HT1080 (cell line): ENCODE measurements around the gene KCNIP4. TPM values are rescaled to one million over a fixed set of nuclear protein-coding genes. Genes with fewer than 3 reads are reported as not detected.

Experiments used
- DNase-seq: peaks from one replicate; pipeline ENCODE4 v3.0.0-alpha.2; 2015; ENCODE audit warnings: low read depth
- total RNA-seq: library from RNA; depleted of rRNA; stranded (reverse); fragments of >200 nt; shearing (Covaris generic); gene quantifications from 2 replicates; pipeline ENCODE4 v1.2.3, GENCODE V29; 2014

Gene KCNIP4
- total RNA-seq, 1 experiment from 2014 or later = not detected

DNA sequence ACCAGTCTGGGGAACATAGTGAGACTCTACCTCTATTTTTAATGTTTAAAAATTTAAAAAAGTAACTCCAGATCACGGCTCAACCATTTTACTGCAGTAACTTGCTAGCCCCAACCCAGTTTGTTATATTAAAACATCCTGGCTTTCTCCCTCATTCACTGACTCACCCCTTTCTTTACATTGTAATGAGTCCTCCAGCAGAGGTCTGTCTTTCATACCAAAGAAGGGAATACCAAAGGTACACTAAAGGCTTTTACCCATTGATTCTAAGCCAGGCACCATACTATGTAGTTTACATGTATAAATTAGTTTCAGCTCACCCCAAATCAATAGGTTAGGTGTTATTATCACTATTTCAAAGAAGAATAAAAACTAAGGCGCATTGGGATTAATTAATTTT lies 961.4 kb downstream of the KCNIP4 start:
- peak; percentile 24 for DNase-seq

- no peak for DNase-seq
Measured at GRCh38 chr4:20984576-20984836, 964.1 kb downstream of the KCNIP4 start.

DNA sequence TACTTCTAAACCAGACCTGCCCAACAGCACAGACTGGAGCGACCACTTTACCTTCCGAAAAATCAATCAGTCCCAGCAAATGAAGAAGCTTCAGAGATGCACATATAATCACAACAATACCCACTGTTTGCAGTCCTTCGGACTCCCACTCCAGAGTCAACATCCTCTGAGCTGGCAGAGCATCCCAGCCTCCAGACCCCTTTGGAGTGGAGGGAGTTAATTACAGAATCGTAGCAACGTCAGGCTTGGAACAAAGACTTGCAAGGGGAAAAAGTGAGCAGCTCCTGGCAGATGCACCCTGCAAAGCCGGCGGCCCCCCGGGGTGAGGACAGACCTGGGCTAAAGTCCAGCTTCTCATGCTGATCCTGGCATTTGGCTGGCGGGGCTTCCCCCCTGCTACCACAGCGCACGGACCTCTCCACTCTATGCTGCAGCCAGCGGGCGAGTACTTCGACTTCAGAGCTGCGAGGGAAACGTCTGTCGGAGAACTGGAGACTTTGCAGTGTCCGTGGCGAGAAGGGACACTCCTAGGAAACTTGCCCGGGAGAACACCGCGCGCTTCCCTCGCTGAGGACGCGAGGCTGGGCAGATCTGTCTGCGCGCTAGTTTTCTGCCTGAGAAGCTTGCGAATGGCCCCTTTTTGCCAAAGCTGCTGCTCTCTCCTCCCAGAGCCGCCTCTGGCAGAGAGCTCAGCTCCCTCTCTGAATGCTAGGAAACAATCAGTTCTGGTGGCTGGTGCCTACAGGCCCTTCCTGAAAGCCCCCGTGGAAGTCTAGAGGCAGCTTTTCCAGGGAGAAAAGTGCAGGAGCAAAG lies 964.6 kb downstream of the KCNIP4 start:
- DNase-seq = no peak

- DNase-seq = no peak
Measured at GRCh38 chr4:20982544-20982943, 966.0 kb downstream of the KCNIP4 start.

GRCh38 chr4:20960291-20960690 lies 988.3 kb downstream of the KCNIP4 start:
- DNase-seq = no peak

DNA sequence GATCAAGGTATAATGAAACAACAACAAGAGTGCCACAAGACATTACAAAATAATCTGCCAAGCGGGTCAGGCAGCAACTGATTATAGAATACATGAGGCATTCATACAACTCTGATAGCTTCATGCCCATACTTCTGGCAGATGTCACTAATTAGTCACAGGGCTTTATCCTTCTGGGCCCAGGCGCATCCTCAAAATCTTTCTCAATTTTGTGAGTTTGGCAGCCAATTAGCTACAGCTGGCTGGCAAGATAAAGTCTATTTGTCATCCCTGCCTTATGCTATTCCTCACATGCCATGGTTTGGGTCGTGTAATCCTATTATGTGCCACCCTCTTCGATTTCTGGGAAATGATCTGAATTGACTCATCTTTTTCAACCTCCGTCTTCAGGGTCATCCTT lies 994.0 kb downstream of the KCNIP4 start:
- no peak for DNase-seq

- no peak for DNase-seq
Measured at GRCh38 chr4:20944961-20945360, 1003.6 kb downstream of the KCNIP4 start.

DNA sequence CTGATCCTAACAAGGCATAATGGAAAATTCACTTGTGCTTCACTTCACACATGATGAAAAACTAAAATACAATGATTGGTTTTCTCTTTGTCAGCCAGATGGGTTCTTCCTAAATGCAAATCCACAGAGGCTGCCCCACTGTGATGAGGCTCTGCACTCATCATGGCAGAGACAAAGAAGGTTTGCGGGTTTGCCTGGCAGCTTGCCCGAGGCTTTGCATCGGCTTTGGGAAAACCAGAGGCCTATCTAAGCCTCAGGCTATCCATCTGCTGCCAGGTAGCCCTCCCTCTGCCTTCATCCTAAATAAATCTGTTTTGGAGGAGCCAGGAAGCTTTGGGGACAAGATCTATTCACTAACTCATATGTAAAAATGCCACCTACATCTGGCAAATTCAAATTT lies 1004.1 kb downstream of the KCNIP4 start:
- DNase-seq = no peak

GRCh38 chr4:20938204-20938603 lies 1010.4 kb downstream of the KCNIP4 start:
- no peak for DNase-seq

DNA sequence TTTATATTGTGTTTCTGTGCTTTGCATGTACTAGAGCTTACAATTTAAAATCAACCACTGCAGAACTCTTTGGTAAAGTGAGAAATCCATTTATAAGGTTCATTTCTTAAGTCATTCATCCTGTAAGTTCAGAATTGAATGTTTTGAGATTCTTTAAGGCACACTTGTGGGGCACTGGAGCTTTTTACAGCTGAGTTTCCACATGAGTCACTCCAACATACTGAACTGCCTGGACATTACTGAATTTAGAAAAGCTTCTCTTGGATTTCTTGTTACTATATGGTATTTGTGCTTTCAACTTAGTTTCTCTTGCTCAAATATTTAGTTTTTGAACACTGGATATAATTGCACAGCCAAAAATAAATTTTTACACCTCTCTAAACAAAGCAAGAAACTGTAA lies 1022.0 kb downstream of the KCNIP4 start:
- DNase-seq = no peak

DNA sequence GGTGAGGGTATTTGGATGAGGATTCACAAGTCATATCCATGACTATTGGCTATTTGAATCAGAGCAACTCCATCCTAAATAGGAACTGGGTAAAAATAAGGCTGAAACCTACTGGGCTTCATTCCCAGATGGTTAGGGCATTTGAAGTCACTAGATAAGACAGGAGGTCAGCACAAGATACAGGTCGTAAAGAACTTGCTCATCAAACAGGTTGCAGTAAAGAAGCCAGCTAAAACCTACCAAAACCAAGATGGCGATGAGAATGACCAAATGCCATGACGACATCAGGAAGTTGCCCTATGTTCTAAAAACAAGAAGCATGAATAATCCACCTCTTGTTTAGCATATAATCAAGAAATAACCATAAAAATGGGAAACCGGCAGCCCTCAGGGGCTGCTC lies 1023.4 kb downstream of the KCNIP4 start:
- DNase-seq = no peak

- no peak for DNase-seq
Measured at GRCh38 chr4:20922962-20923361, 1025.6 kb downstream of the KCNIP4 start.

GRCh38 chr4:20916106-20916505 lies 1032.5 kb downstream of the KCNIP4 start:
- DNase-seq = peak; percentile 52

DNA sequence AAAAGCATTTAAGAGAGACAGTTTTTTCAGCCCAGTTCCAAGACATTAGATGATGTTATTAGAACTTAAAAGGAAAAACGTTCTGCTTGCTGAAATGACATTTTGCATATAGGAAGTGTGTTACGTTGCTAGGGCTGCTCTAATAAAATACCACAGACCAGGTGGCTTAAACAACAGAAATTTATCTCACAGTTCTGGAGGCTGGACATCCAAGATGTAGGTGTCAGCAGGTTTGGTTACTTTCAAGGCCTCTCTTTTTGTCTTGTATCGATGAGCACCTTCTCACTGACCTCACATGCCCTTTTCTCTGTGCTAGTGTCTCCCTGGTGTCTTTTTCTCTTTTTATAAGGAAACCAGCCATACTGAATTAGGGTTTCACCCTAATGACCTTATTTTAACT lies 1043.6 kb downstream of the KCNIP4 start:
- no peak for DNase-seq

DNA sequence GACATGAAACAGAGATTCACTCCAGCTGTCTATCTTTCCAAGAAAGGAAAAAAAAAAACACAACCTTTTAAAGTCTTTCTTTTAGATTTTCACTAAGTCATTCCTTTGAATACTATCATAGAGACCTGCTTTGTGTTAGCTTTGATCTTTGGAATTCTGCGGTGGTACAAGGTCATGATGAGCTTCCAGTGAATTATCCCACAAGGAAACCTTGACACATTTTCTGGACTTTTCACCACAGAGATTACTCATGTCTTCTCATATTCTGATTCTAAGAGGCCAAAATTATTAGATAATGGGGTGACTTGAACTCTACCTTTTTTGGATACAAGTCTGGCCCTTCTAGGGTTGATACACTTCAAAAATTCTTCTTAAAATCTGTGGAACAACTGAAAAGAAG lies 1046.7 kb downstream of the KCNIP4 start:
- DNase-seq = peak; percentile 68

GRCh38 chr4:20899591-20899990 lies 1049.0 kb downstream of the KCNIP4 start:
- DNase-seq = no peak

GRCh38 chr4:20895988-20896387 lies 1052.6 kb downstream of the KCNIP4 start:
- no peak for DNase-seq

GRCh38 chr4:20895208-20895607 lies 1053.4 kb downstream of the KCNIP4 start:
- DNase-seq = no peak

DNA sequence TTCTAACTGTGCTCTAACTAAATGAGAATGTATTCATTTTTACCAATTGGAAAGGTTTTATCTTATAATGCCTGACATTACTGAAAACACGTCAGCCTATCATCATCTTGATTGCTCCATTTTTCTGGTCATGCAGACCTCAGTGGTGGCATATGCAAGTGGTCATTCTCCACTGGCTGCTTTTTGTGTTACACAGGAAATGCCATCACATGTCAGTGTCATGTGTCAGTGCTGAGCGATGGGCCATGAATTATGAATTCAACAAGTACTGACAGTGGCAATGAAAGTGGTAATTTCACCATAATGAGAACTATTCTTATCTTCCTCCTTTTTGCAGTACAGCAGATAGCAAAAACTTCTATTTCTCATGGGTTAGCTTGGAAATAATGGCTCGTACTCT lies 1057.8 kb downstream of the KCNIP4 start:
- peak; percentile 41 for DNase-seq

- DNase-seq = no peak
Measured at GRCh38 chr4:20889901-20890300, 1058.7 kb downstream of the KCNIP4 start.

DNA sequence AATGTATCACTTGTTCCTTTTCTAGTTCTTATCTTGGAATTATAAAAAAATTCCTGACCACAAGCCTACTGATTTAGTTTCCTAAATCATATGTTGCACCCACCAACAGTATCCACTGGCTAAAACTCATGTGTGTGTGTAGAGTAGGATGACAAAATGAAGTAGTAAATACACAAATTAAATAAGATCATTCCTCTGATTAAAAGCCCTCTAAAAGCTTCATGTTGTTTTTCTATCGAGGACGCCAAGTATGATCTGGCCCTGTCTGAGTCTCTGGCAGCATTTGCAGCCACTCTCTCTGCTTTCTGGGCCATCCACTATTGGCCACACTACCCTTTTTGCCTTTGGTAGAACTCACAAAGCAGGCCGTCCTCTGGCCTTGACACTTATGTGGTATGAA lies 1064.9 kb downstream of the KCNIP4 start:
- DNase-seq = no peak

DNA sequence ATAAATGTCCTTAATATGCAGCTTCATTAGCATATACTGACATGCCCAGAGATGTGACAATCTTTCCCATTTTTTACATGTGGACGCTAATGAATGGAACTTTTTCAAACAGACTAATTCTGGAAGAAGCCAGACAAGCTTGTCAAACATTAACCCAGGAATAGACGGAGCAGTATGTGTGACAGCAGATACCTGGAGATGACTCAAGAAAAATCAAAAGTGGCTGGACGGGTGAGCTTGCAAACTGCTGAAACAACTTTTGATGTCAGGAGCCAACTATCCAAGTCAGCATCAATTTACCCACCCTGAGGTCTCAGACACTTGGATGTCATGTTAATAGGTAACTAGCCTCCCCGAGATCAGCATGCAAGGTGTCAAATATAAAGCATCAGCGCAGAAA lies 1065.3 kb downstream of the KCNIP4 start:
- no peak for DNase-seq

- no peak for DNase-seq
Measured at GRCh38 chr4:20882500-20882899, 1066.1 kb downstream of the KCNIP4 start.

DNA sequence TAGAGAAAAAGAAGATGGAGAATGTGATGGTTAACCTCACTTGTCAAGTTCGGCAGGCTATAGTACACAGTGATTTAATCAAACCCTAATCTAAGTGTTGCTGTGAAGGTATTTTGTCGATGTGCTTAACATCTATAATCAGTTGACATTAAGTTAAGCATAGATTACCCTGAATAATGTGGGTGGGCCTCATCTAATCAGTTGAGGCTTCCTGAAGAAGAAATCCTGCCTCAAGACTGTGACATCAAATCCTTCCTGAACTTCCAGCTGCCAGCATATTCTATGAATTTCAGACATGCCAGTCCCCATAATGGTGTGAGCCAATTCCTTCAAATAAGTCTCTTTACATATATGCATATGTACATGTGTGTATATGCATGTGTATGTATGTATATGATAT lies 1066.9 kb downstream of the KCNIP4 start:
- no peak for DNase-seq
